COLO829 (cell line): ENCODE measurements around the gene ZNF333.

Source experiments
- DNase-seq: peaks from one replicate; pipeline ENCODE4 v3.0.0; 2012; ENCODE audit warnings: low spot score

Gene ZNF333

GRCh38 chr19:14689598-14690503, at the start of gene ZNF333:
ZNF333 (plus strand) TSS chr19:14690048; CDS start chr19:14693492, 3,444 bp downstream.
- peak; percentile 94 for DNase-seq

GRCh38 chr19:14648506-14648905, 41.3 kb upstream of the ZNF333 start:
- no peak for DNase-seq

DNA sequence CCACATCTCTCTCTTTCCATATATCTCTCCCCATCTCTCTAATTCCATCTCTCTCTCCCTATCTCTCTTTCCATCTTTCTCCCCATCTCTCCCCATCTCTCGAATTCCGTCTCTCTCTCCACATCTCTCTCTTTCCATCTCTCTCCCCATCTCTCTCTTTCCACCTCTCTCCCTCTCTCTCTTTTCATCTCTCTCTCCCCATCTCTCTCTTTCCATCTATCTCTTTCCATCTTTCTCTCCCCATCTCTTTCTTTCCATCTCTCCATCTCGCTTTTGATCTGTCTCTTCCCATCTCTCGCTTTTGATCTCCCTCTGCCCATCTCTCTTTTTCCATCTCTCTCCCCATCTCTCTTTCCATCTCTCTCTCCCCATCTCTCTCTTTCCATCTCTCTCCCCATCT, 40.8 kb upstream of the ZNF333 start:
- DNase-seq: no peak

GRCh38 chr19:14650161-14650560, 39.7 kb upstream of the ZNF333 start:
- no peak for DNase-seq

DNA sequence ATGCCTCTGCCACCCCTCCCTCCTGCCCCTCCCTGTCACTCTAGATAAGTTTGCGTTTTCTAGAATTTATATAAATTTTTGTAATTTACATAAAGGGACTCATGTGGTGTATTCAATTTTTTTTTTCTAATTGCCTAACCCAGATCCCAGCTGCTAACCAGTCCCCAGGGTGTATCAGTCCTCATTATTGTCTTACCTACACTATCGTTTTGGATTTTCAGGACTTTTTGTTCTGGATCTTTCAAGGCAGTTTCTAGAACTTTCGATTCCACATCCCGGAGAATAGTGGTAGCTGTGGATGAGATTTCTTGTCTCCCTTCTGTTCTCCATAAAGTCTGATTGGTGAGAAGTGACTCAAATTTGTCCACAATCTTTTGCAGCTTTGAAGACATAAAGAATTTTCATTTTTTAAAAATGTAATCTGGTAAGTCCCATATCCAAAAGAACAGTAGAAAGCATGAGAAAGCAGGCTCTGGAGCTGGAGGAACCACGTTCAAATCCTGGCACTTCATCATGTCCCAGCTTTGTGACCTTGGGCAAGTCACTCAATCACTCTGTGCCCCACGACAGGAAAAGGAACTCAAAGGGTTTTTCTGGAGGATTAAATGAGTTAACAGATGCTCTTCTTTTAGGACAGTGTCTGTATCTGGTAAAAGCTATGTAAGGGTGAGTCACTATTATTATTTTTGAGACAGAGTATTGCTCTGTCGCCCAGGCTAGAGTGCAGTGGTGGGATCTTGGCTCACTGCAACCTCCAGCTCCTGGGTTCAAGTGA, 34.9 kb upstream of the ZNF333 start:
- DNase-seq: no peak

DNA sequence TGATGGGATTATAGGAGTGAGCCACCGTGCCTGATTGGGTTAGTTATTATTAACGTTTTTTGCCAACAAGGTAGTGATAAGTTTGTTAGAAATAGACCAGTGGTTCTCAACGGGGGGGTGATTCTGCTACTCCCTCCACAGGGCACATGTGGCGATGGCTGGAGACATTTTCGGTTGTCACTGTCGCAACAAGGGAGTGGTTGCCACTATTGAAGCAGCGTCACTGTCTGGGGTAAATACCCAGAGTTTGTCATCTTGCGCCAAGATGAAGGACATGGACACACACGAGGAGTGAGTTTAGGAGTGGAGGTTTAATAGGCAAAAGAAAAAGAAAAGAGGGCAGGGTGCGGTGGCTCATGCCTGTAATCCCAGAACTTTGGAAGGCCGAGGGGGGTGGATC, 34.1 kb upstream of the ZNF333 start:
- DNase-seq: no peak

GRCh38 chr19:14659874-14660489, 29.9 kb upstream of the ZNF333 start:
- no peak for DNase-seq

GRCh38 chr19:14661372-14661924, 28.4 kb upstream of the ZNF333 start:
- DNase-seq: no peak

DNA sequence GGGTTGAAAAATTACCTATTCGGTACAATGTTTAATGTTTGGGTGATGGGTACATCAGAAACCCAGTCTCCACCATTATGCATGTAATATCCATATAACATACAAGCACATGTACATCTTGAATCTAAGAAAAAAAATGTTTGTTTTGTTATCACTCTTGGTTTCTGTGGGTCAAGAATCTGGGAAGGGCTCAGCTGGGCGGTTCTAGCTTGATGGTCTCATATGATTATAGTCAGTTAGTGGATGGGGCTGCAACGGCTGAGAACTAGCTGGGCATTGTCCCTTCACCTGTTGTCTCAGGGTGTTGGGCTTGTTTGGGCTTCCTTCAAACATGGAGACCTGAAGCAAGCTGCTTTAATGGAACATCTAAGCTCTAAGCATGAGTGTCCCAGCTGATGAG, 19.9 kb upstream of the ZNF333 start:
- no peak for DNase-seq

DNA sequence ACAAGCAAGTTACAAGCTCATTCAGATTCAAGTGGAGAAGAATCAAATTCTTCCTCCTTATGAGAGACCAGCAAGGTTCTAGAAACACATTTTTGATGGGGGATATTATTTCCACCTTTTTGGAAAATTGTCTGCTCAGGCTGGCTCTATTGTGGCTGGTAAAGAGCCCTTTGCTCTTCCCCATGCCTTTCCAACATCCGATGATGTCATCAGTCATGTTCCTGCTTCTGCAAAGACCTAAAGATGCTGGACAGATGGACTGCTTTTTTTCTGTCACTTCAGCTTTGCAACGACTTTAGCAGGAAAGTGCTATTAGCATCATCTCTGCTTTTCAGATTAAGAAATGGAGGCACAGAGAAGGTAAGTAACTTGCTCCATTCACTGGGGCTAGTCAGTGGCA, 19.4 kb upstream of the ZNF333 start:
- DNase-seq: no peak

DNA sequence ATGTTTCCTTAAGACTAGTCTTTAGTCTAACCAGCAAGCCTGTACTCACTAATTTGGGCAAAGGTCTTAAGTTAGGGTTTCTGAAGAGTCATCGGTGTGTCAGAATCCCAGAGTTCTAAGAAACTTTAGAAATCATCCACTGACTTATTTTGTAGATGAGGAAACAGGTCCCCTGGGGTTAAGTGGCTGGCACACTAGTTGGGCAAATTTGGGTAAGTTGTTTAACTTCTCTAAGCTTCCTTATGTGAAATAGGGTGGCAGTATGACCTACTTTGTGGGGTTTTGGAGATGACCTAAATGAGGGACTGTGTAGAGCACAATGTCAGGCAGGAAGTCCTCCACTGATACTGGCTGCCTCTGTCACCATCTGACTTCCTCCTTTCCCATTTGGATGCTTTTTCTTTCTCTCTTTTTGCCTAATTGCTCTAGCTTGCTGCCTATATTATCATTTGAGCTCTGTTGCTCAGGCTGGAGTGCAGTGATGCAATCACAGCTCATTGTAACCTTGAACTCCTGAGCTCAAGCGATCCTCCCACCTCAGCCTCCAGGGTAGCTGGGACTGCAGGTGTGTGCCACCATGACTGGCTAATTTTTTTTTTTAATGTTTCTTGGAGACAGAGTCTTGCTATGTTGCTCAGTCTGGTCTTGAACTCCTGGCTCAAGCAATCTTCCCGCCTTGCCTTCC, 17.5 kb upstream of the ZNF333 start:
- DNase-seq: no peak

DNA sequence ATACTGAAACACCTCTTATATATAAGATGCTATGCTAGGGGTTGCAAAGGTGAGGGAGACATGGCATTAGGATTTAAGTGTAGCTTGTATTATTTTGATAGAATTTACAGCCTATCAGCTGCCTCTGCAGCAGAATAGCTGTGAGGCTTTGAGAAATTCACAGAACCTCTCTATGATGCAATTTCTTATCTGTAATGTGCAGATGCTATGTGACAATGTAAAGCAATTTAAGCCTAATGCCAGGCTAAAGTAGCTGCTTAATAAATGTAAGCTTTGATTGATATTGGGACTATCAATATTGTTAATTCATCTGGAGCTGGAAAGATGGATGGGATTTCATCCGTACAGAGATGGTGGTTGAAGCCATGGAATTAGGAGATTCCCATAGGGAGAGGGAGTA, 16.8 kb upstream of the ZNF333 start:
- DNase-seq: no peak

GRCh38 chr19:14674764-14675163, 15.1 kb upstream of the ZNF333 start, which contains the start of gene ADGRE3:
ADGRE3 (minus strand) TSS chr19:14674844; CDS start chr19:14674770, 74 bp downstream.
- DNase-seq: no peak

DNA sequence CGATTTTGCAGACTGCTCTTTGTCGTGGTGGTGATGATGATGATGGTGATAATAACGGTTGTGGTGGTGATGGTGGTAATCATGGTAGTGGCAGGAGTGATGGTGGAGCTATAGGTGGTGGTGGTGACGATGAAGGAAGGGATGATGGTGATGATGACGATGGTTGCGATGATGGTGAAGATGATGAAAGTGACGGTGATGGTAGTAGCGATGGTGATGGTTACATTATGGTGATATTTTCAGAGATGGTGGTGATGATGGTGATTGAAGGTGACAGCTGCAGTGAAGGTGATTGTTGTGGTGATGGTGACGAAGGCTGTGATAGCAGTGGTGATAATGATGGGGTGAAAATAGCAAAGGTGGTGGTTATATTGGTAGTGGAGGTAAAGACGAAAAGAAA, 13.1 kb upstream of the ZNF333 start:
- no peak for DNase-seq

DNA sequence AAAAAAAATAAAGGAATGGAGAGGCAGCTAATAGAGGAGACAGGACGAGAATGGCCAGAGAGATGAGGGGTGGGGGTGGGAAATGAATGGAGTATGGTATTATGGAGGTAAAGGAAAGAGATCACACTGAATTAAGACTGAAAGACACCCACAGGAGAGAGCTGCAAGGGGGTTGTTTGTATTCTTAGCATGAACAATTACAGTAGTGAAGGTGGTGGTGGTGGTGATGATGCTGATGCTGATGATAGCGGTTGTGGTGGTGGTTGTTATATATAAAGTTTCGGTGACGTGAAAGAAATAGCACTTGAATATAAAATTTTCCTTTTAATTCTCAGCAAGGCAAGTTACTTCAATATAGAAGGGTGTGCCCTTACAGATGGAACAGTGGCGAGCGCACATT, 12.4 kb upstream of the ZNF333 start:
- no peak for DNase-seq

DNA sequence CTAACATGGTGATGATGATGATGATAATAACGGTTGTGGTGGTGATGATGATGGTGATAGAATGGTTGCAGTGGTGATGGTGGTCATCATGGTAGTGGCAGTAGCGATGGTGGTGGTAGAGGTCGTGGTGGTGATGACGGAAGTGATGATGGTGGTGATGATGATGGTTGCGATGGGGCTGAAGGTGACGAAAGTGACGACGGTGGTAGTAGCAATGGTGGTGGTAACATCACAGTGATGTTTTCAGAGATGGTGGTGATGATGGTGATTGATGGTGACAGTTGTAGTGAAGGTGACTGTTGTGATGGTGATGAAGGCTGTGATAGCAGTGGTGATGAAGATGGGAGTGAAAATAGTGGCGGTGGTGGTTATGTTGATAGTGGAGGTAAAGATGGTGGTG, 11.6 kb upstream of the ZNF333 start:
- DNase-seq: no peak

- DNase-seq: no peak
These were observed 7.8 kb upstream of the ZNF333 start for GRCh38 chr19:14682084-14682483.

DNA sequence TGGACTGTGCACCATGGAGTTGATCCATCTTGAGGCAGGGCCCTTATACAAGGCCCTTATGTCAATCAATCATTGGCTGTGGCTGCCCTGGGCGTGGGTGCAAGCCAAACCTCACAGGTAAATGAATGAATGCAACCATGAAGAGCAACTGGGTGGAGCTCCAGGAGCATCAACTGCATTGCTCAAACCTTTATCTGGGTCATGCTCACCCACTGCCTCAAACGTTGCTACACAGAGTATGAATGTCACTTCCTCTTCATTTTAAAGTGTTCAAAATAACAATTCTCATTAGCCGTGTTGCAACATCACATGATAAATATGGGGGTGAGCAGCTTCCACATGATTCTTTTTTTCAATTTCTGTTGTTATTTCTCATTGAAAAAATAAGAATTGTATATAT, 6.4 kb upstream of the ZNF333 start:
- no peak for DNase-seq

DNA sequence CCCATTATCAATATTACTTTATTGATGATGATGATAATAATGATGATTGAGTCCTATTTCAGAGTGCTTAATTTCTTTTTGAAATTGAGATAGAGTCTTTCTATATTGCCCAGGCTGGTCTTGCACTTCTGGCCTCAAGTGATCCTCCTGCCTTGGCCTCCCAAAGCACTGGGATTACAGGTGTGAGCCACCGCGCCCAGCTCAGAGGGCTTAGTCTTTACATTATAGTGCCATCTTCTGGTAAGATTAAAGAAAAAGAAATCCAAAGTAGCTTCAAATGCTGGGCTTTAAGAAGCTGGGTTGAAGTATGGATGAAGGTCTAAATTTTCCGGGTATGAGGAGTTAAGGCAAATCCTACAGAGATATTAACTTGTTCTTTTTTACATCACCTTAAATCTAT, 3.4 kb upstream of the ZNF333 start:
- no peak for DNase-seq

DNA sequence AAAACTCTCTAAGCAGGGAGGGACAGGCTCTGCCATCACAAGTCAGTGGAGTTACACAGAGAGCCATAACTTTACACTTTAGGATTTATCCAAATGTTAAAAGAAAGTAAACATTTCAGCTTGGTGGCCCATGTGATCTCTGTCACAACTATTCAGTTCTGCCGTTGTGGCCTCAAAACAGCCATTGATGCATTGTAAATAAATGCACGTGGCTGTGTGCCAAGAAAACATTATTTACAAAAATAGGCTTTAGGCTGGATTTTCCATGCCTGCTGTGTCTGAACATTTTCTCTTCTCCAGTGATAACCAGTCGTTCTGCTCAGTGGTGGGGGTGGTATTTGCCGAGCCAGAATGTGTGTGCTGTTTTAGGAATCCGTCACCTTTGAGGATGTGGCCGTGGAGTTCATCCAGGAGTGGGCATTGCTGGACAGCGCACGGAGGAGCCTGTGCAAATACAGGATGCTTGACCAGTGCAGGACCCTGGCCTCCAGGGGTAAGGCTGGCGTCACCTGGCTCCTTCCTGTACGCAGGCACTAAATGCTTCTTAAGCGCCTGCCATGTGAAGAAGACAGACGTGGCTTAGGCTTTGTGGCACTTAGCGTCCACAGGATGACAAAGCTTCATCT, 4.9 kb downstream of the ZNF333 start:
- no peak for DNase-seq

DNA sequence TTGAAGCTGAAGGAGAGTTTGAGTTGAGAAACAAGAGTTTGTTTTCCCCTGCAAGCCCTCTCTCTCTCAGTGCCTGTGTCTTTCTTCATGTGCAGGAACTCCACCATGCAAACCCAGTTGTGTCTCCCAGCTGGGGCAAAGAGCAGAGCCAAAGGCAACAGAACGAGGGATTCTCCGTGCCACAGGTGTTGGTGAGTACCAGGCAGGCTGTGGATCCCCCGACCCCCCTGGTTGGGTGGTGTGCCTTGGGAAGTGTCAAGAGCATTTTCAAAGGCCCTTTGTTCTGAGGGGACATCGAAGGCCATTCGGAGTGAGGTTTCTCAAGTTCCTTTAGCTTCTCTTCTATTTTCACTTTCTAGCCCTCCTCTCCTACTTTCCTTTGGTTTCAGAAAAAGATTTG, 5.6 kb downstream of the ZNF333 start:
- no peak for DNase-seq
